Stimulated activated CD4-positive, alpha-beta T cell treated with anti-CD3 and anti-CD28 coated beads, Interleukin-4, amount 100 ng/mL, for 1 hour (primary cell): ENCODE results near the gene GALNT8.
"Not testable (repeated sequence)": the region's sequence is repeated elsewhere in the genome, so short reads cannot be mapped to it uniquely, and the experiment has no call there.

Experiments
- DNase-seq: peaks from one replicate; pipeline ENCODE4 v3.0.0-alpha.2; 2020

GALNT8 gene

GRCh38 chr12:4744709-4745108, 24.5 kb downstream of the GALNT8 start:
- DNase-seq = no peak

GRCh38 chr12:4745249-4745648, 25.0 kb downstream of the GALNT8 start:
- DNase-seq = no peak

- DNase-seq = not testable (repeated sequence)
Measured at GRCh38 chr12:4751654-4752053, 31.5 kb downstream of the GALNT8 start.

GRCh38 chr12:4762773-4763172, 42.6 kb downstream of the GALNT8 start:
- no peak for DNase-seq

- no peak for DNase-seq
Measured at GRCh38 chr12:4763549-4763948, 43.3 kb downstream of the GALNT8 start.

GRCh38 chr12:4766445-4766844, 46.2 kb downstream of the GALNT8 start:
- DNase-seq = no peak

GRCh38 chr12:4767186-4767585, 47.0 kb downstream of the GALNT8 start:
- no peak for DNase-seq

GRCh38 chr12:4768341-4768740, 48.1 kb downstream of the GALNT8 start:
- no peak for DNase-seq

- no peak for DNase-seq
Measured at GRCh38 chr12:4769073-4769472, 48.9 kb downstream of the GALNT8 start.

GRCh38 chr12:4771172-4771959, 51.2 kb downstream of the GALNT8 start:
- DNase-seq = no peak

- no peak for DNase-seq
Measured at GRCh38 chr12:4771960-4772566, 51.9 kb downstream of the GALNT8 start.

GRCh38 chr12:4775936-4776335, 55.7 kb downstream of the GALNT8 start:
- DNase-seq = no peak

GRCh38 chr12:4779749-4780148, 59.5 kb downstream of the GALNT8 start:
- DNase-seq = no peak

- DNase-seq = no peak
Measured at GRCh38 chr12:4780641-4781611, 60.7 kb downstream of the GALNT8 start.

GRCh38 chr12:4784404-4785054, 64.3 kb downstream of the GALNT8 start:
- no peak for DNase-seq

- DNase-seq = no peak
Measured at GRCh38 chr12:4786795-4787194, 66.6 kb downstream of the GALNT8 start.

- no peak for DNase-seq
Measured at GRCh38 chr12:4787965-4788364, 67.8 kb downstream of the GALNT8 start.

- no peak for DNase-seq
Measured at GRCh38 chr12:4789776-4790175, 69.6 kb downstream of the GALNT8 start.

- DNase-seq = no peak
Measured at GRCh38 chr12:4791497-4791896, 71.3 kb downstream of the GALNT8 start.

- DNase-seq = no peak
Measured at GRCh38 chr12:4794491-4794890, 74.3 kb downstream of the GALNT8 start.

GRCh38 chr12:4796216-4796615, 76.0 kb downstream of the GALNT8 start:
- DNase-seq = no peak

- DNase-seq = no peak
Measured at GRCh38 chr12:4796694-4797482, 76.7 kb downstream of the GALNT8 start.
